Left colon (tissue), 2 donors: Measurements from ENCODE around the gene CPNE5. TPM values are rescaled to one million over a fixed set of nuclear protein-coding genes. Genes with fewer than 3 reads are reported as not detected.

Experiments
- ATAC-seq: fragments of 200-7000 bp; cut with Tn5 transposase; one replicate; pipeline ENCODE4 v1.9.1; 2020; ENCODE audit warnings: mild to moderate bottlenecking, moderate library complexity
- DNase-seq, 2 donors: peaks; one replicate each; pipeline ENCODE4 v3.0.0-alpha.2; 2020
- intact Hi-C, 2 donors: fragments of 100-400 bp; cut with DNase I in 1 of 2; cut with micrococcal nuclease in 1 of 2; formaldehyde crosslinking; loops; one replicate each; pipeline versions ENCODE4 v1.11.2 to v1.14.0; 2022; cut with DNase I, micrococcal nuclease
- total RNA-seq, 2 donors: library from RNA; stranded (reverse); fragmentation: NEBNext Ultra II Directional; extraction: Animal tissue kit (Norgen Biotek cat#: 25700); gene quantifications; one replicate each; pipeline ENCODE4 v1.2.1, GENCODE V29; 2021
- donor health status: DM: no; HTN: no; CAD: no.
- donor health status: DM: yes; HTN: yes; CAD: no.

CPNE5 gene
- total RNA-seq, 2 donors from 2014 or later: 3.8 to 7.8 TPM

DNA sequence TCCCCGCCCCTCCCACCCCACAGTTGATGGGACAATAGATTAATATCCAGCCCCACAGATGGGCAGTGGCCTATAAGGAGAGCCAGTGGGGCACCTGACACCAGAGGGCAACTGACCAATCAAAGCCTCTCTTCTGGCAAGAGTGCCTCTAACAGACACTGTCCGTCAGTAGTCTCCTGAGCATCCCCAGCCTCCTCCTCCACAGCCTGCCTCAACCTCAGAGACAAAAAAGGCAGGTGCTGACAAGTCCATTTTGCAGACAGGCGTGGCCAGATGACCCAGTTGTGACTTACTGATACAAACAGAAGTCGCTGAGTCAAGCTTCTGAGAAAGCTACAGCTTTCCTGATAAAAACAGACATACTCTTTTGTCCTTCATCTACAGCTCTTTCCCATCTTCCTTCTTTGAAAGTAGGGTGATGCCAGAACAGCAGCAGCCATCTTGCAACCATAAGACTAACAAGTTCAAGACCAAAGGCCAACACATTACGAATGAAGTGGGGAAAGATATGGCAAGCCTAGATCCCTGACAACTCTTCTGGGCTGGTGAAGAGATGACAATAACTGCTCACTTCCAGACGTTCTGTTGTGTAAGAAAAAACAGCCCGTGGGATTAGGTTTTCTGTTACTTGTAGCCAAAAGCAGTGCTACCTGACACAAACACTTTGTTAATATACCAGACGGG is 23.1 kb upstream of the CPNE5 start:
- DNase-seq (no peak), ATAC-seq (no peak)
- intact Hi-C loops: no loop called here

GRCh38 chr6:36860126-36860525 is 20.9 kb upstream of the CPNE5 start:
- intact Hi-C loops: no loop called here
- DNase-seq (no peak), ATAC-seq (no peak)

DNA sequence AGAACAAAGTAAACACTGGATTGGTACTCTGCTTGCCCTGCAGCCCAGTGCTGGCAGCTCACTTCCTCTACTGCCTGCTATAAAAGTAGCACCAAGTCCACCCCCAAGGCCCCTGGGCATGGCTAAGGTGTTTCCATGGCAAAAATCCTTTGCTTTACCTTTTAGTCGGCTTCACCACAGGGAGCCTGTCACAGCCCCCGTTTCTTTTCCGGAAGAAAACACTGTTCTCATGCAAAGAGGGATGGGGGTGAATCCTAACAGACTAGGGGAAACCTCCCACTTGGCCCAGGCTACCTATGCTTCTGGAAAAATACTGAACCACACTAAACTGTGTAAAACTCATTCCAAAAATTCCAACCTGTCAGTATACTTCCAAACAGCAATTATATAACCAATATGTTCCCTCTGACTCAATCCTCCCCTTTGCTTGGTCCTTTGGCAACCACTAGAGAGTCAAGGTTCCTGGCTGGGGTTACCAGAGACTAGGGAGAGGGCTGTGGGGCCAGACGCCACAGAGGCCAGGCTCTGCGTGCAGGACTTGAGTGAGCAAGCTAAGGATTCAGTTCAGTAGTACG is 19.2 kb upstream of the CPNE5 start:
- intact Hi-C loops: no loop called here
- ATAC-seq: peak; percentile 79
- DNase-seq: peak in 1 of 2 donors; percentile 17

- DNase-seq: no peak
- intact Hi-C loops: no loop called here
- ATAC-seq: no peak
These were observed 18.1 kb upstream of the CPNE5 start for GRCh38 chr6:36857325-36857724.

- DNase-seq (no peak), ATAC-seq (no peak)
- intact Hi-C loops: no loop called here
These were observed 17.0 kb upstream of the CPNE5 start for GRCh38 chr6:36856277-36856676.

DNA sequence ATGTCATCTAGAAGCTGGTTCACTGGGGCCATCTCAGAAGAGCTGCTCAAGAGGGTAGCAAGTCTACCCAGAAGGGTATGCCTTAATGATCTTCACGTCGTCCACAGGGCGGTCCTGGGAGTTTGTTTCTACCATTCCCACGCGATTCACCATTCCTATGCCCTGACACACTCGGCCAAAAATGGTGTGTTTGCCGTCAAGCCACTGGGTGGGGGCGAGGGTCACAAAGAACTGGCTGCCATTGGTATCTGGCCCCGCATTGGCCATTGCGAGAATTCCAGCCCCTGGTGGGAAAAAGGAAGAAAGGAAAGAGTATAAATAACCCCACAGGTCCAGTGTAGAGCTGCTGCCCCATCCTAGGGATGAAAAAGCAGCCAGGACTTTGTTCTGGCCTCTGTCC is 16.5 kb upstream of the CPNE5 start:
- ATAC-seq (no peak), DNase-seq (no peak)
- intact Hi-C loops: no loop called here

DNA sequence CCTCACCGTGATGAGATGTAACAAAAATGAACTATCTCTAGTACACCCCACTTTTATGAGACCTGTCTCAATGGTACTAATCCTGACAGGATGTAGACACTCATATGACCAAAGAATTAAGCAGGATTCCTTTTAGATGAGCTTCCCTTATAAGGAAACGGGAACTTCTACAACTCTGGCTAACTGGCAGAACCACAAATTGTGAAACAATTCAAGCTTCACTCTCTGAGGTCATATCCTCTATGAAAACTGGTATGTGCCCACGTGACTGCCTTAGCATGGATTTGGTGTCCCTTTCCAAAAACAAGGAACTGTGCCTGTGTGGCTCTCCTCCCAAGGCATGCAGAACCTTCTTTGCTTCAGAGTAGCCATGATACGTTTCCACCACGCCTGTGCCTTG is 14.1 kb upstream of the CPNE5 start:
- ATAC-seq: no peak
- intact Hi-C loops: loop anchor here in 1 of 2 donors (5.0 kb wide), 1 partner anchor 86 kb away; no protein-coding TSS in a partner anchor
- no peak for DNase-seq

DNA sequence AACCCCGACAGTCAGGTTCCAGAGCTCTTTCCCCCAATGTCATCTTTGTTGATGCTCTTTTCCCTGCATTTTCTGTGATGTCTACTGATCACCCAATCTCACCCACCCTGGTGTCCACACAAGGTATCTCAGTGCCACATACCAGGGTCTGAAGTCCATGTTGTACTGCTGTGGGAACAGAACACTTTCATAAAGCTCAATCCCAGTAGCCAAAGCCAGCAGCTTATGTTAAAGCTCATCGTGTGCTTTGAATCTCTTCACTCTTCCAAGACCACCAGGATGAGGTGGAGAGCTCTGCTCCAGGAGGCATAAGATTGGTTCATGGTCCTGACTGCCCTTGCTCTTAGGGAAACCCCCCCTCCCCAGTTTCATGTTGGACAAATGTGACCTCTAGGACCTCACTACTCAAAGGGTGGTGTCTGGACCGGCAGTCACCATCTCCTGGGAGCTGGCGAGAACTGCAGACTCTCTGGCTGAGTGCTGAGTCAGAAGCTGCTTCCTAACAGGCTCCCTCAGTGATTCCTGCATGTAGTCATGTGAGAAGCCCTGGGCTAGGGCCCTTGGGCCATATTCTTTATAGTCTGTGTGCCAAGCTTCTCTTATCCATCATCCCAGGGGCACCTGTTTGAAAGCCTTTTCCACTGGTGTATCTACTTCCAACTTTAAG is 13.4 kb upstream of the CPNE5 start:
- DNase-seq: no peak
- intact Hi-C loops: loop anchor here in 1 of 2 donors (5.0 kb wide), 1 partner anchor 85 kb away; no protein-coding TSS in a partner anchor
- no peak for ATAC-seq

DNA sequence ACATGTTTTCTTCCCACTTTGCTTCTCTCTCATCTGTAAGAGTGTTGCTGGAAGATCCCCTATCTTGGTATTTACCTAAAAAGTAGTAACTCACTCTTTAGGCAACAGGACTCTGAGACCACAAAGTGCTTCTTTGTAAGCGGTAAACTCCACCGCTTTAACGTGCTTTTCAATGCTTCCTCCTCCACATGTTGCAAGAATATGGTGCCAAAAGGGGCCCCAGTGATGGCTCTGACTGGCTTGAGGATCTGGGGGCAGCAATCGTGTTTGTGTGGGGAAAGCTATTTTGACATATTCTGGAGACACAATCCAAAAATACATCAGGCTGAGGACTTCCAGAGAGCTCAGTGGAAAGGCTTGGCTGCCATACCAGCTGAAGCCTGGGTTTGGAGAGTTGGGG is 12.4 kb upstream of the CPNE5 start:
- ATAC-seq: no peak
- intact Hi-C loops: loop anchor here in 1 of 2 donors (5.0 kb wide), 1 partner anchor 84 kb away; no protein-coding TSS in a partner anchor
- DNase-seq: no peak

- intact Hi-C loops: loop anchor here in 1 of 2 donors (5.0 kb wide), 1 partner anchor 84 kb away; no protein-coding TSS in a partner anchor
- ATAC-seq: peak; percentile 15
- DNase-seq: no peak
These were observed 11.9 kb upstream of the CPNE5 start for GRCh38 chr6:36851149-36851614.

GRCh38 chr6:36850021-36850420 is 10.8 kb upstream of the CPNE5 start:
- no peak for ATAC-seq

GRCh38 chr6:36848658-36849441 is 9.6 kb upstream of the CPNE5 start:
- peak; percentile 78 to 81 for DNase-seq
- intact Hi-C loops: loop anchor here in 1 of 2 donors (10.0 kb wide), 1 partner anchor 74 kb away; no protein-coding TSS in a partner anchor
- ATAC-seq: peak; percentile 95

More at GRCh38 chr6:36850021-36850420, 10.8 kb upstream of the CPNE5 start:
- DNase-seq: no peak
- intact Hi-C loops: loop anchor here in 1 of 2 donors (5.0 kb wide), 1 partner anchor 83 kb away; no protein-coding TSS in a partner anchor

- intact Hi-C loops: loop anchor here in 1 of 2 donors (10.0 kb wide), 1 partner anchor 73 kb away; no protein-coding TSS in a partner anchor
- DNase-seq: peak in 1 of 2 donors; percentile 53
- ATAC-seq: peak; percentile 50
These were observed 8.7 kb upstream of the CPNE5 start for GRCh38 chr6:36847991-36848390.

- DNase-seq (no peak), ATAC-seq (no peak)
- intact Hi-C loops: loop anchor here in 1 of 2 donors (10.0 kb wide), 1 partner anchor 72 kb away; no protein-coding TSS in a partner anchor
These were observed 7.9 kb upstream of the CPNE5 start for GRCh38 chr6:36847152-36847551.

DNA sequence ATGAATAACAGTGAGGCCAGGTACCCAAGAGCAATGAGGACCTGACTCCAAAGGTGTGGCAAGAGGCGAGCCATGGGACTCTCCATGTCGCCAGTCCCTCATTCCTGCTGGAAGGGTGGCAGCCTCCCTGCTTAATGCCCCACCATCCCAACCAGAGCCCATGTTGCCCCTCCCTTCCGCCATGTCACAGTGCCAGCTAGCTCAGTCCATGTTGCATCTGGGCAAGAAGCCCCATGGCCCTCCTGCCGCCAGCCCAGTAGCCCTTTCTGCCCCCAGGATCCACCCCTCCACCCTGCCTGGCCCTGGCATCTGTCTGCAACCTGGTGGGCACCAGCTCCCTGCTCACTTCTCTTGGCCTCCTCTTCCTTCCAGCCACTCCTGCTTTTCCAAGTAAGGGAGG is 6.0 kb upstream of the CPNE5 start:
- ATAC-seq: no peak
- intact Hi-C loops: loop anchor here in 1 of 2 donors (10.0 kb wide), 1 partner anchor 70 kb away; no protein-coding TSS in a partner anchor
- no peak for DNase-seq

DNA sequence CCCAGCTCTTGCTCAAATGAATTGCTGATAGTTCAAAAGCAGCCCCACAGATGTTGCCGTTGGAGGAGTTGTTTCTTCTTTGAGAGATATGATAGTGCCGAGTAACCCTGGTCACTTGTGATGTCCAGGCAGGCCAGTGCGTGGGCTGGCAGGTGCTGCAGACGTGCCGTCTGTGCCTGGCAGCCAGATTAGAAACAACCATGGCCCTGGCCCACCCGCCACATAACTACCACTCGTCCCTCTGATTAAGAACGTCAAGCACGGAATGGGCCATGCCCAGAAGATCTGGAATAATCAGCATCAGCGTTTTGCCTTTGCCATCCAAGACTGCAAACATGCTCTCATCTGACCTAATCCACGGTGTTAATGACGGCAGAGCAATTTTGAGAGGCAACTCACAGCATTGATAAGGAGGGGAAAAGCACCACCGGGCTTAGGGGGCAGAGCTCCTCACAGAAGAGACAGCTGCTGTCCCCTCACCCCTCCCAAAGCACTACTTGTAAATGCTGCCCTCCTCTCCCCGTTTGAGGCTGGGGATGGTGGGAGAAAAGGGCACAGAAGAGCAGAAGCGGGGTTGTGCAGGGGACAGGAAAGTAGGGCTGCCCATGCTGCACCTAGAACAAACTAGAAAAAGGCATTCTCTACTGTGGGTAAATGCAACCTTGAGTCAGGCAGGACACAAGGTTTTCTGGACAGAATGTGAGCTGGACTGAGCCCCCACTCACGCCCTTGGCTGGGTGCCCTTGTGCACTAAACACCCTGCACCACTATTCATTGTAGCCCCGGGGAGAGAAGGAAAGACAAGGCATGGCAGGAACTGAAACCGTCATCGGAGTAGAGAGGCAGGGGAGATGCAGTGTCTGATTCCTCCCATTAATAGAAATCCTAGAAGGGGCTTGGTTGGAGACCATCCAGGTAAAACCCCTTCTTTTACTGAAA is 5.3 kb upstream of the CPNE5 start:
- intact Hi-C loops: loop anchor here in 1 of 2 donors (10.0 kb wide), 1 partner anchor 70 kb away; no protein-coding TSS in a partner anchor
- DNase-seq (no peak), ATAC-seq (no peak)

DNA sequence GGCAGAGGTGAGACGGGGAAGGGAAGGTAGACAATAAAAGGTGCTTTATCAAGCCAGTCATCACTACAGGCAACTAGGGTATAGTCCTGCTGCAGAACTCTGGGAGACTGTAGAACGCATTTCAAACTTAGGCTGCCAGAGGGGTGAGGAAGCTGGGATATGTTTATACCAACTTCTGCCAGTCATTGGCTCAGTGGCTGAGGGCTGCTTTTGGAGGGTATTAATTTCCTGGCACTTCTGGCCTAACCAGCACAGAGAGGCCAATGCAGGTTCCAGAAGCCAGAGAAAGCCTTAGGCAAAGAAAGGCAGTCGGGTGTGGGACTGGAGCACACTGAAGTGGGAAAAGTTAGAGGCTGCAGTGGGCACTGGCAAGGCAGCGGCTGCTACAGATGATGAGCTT is 3.9 kb upstream of the CPNE5 start:
- DNase-seq: no peak
- intact Hi-C loops: loop anchor here in 1 of 2 donors (10.0 kb wide), 1 partner anchor 68 kb away; no protein-coding TSS in a partner anchor
- no peak for ATAC-seq
